GM19351 (cell line): ENCODE results near the gene IPO9.

Source experiments
- ATAC-seq: cut with Tn5 transposase; IDR thresholded peaks from one replicate; pipeline ENCODE4 v1.9.1; 2021; ENCODE audit warnings: mild to moderate bottlenecking, moderate library complexity; ENCODE audit not compliant: unreplicated experiment

IPO9 gene

DNA sequence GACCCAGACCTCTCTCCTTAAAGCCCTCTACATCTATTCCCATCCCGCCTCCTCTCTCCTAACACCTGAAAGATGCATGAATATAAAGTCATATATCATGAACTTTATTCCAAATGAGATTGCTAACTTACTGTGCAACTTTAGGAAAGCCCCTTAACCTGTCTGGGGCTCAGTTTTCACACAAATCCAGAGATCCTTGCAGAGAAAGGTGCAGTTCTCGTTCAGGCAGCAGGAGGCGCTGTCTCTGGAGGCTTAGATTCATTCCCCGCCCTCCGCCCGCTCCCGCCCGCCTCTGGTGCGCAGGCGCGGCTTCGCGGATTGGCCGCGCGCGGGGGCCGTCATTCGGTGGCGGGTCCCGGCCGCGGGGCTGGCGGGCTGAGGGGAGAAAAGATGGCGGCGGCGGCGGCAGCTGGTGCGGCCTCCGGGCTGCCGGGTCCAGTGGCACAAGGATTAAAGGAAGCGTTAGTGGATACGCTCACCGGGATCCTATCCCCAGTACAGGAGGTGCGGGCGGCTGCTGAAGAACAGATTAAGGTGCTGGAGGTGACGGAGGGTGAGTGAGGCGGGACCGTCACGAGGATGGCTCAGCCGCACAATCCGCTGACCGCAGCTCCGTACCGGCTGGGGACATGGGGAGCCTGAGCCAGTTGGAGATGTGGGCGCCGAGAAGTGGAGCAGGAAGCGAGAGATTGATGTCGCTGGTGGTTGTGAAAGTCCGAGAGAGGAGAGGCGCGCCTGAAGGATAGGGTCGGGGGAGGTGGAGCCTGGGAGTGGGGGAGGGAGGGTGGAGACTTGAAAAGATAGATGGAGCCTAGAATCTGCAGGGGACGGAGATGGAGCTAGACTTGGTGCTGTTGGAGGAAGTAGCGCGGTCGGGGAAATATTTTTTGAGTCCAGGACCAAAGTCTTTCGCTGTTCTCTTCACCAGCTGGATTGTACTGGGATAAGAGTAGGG is at the start of gene IPO9:
IPO9 (plus strand) TSS at position 338 of the 955 bp plus-strand sequence; CDS start at position 391, 53 bp downstream.
- peak; percentile 86 for ATAC-seq

DNA sequence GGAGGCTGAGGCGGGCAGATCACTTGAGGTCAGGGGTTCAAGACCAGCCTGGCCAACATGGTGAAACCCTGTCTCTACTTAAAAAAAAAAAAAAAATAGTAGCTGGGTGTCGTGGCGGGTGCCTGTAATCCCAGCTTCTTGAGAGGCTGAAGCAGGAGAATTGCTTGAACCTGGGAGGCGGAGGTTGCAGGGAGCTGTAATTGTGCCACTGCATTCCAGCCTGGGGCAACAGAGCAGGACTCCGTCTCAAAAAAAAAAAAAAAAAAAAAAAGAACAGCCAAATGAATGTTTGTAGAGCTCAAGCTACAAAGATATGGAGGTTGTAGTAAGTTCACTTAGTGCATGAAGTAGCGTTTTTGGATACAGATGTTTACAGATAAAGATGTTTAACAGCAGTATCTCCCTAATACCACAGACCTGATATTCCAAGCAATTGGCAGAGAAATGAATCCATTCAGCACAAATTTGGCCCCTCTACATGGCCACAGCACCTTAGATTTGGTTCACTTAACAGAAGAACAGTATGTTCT is 49.5 kb upstream of the IPO9 start:
- no peak for ATAC-seq

DNA sequence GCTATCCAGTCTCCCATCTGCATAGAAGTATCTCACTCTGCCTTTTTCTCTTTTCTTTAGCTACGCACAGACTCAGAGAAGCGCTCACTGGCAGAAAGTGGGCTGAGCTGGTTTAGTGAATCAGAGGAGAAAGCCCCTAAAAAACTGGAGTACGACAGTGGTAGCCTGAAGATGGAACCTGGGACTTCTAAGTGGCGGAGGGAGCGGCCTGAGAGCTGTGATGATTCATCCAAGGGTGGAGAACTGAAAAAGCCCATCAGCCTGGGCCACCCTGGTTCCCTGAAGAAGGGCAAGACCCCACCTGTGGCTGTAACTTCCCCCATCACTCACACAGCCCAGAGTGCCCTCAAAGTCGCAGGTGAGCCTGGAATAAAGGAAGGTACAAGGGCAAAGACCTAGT is 48.0 kb upstream of the IPO9 start:
- no peak for ATAC-seq

DNA sequence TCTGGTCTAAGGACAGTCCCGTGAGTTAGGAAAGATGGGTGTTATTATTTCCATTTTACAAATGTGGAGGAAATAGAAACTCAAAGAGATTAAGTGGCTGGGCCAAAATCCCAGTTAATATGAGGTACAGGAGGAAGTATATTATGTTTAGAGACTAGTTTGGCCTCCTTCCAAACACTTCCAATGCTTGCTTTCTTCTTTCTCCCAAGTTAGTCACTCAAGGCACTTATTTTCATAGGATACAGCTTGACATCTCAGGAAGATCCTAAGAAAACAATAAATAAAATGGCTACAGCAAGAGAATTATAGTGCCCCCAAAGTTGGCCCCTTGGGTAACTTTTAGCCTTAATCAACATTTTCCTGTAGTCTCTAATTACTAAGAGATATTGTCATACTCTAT is 47.5 kb upstream of the IPO9 start:
- ATAC-seq = no peak

DNA sequence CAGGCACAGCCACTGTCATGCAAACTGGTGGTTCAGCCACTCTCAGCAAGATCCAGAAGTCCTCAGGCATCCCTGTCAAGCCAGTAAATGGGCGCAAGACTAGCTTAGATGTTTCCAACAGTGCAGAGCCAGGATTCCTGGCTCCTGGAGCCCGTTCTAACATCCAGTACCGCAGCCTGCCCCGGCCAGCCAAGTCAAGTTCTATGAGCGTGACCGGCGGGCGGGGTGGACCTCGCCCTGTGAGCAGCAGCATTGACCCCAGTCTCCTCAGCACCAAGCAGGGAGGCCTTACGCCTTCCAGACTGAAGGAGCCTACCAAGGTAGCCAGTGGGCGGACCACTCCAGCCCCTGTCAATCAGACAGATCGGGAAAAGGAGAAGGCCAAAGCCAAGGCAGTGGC is 46.6 kb upstream of the IPO9 start:
- ATAC-seq = no peak

DNA sequence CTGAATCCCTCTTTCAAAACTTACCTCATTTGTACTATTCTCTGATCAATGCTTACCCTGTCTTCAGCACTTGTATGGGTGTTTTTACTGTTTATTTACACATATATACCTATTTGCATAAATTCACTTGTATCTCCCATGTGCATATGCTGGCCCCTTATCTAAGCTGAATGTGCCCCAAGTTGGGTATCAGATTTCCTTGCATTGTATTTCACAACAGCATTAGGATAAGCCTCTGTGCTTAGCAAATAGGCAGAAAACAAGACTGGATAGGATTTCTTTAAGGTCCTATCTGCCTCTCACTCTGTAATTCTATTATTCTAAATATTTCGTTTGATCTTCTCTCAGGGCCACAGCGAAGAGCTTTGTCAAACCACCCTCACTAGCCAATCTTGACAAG is 45.9 kb upstream of the IPO9 start:
- no peak for ATAC-seq

DNA sequence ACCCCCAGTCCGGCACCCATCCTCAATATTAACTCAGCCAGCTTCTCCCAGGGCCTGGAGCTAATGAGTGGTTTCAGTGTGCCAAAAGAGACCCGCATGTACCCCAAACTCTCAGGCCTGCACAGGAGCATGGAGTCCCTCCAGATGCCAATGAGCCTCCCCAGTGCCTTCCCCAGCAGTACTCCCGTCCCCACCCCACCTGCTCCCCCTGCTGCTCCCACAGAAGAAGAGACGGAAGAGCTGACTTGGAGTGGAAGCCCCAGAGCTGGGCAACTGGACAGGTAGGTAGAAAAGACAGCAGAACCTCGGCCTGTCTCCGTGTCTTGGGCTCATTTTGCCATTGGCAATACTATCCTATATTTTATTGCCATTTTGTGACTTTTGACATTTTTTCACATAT is 45.4 kb upstream of the IPO9 start:
- no peak for ATAC-seq

DNA sequence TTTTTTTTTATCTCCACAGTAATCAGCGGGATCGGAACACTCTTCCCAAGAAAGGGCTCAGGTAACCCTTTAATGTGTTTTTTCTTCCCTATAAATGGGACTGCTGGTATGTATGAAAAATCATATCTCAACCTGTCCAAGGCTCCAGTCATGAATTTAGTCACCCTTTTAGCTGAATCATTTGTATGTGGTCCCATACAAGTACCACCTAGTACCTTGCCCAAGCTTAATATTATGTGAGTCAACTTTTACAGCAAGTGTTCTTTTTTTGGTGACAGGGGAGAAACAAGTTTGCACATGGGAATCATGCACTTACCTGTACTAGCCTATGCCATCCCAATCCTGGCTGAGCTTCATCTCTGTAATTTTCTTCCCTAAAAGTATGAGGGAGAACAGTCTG is 43.7 kb upstream of the IPO9 start:
- no peak for ATAC-seq

DNA sequence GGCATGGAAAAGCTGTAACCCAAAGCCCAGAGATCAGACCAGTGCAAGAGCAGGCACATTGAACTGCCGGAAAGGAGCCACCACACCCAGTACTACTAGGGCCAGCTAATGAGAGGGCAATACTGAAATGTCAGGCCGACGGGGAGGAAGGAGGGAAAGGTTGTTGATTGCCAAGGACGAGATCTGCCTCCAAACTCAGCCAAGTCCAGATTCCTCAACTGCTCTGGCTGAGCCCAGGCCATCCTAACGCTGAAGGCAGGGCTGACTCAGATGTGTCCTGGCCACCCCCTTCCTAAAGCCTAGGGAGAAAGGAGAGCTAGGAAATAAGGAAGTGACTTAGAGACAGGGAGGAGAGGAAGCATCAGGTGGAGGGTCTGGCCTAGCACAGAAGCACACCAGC is 42.1 kb upstream of the IPO9 start:
- no peak for ATAC-seq

DNA sequence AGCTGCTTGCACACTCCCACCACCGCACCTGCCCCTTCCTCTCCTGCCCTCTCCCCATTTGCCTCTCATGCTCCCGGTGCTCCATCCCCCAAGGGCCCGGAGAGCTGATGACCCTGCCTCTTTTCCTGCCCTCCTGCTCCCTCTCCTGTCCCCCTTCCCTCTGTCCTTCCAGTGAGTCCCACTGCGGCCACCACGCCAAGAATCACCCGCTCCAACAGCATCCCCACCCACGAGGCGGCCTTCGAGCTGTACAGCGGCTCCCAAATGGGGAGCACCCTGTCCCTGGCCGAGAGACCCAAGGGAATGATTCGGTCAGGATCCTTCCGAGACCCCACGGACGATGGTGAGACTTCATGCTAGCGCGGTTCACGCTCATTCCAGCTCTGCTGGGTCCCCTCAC is 40.7 kb upstream of the IPO9 start:
- ATAC-seq = no peak

DNA sequence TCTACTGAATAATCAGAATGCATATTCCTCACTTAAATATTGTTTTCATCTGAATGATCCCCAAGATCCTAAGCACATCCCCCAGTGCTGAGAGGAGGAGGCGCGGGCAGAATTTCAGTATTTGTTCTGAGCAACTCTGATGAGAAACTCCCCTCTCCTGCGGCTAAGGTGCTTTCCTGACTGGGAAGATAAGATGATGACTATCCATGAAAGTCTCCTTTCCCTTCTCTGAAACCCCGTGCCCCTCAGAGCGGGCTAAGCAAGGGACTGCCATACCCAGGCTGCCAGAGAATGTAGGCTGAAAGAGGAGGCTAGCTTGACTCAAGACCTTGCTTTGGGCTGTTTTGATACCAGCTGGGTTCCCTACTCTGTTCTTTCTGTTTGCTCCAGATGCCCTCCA is 39.7 kb upstream of the IPO9 start:
- no peak for ATAC-seq

DNA sequence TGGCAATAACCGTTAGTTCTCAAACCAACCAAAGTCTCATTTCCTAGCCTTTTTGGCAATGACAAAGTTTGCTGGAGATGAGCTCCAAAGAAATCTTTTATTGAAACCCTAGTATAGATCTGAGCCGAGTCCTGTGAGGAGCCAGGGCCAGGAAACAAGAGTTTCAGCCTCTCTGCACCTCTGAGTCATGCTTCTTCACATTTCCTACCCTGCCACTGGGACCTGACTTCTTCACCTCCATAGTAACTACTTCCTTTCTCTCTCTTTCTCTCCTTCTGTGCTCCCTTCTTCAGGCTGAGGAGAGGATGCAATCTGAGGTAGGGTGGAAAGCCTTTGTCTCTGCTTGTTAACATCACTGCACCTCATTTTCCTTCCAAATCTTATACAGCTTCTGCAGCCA is 38.7 kb upstream of the IPO9 start:
- no peak for ATAC-seq

DNA sequence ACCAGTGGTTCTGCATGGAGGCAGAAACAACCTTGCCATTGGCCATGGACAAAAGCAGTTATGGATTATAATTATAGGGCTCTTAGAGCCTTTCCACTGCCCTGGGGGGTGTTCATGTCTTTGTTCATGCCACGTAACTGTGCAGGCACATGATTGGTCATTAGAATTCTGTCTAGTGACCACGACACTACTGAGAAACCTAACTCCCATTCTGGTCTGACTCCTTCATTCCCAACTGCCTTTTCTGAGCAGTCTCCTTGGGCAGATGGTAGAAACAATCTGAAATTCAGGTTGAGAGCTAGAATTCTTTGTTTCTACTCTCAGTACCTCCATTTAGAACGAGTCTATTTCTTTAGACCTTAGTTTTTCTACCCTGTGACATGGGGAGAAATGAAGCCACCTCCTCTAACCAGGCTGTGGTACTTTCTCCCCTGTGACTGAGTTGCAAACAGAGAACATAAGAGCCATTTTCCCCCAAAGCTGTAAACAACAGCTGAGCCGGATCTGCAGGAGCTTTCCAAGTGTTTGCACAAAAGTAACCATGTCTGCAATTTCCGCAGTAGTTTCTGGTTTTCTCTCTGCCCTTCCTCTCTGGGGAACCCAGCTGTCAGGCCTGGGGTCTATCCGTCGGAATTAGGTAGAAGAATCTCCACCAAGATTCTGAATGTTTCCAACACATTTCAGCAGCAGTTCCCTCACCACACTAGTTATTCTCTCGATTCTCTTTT is 37.7 kb upstream of the IPO9 start:
- ATAC-seq = no peak

DNA sequence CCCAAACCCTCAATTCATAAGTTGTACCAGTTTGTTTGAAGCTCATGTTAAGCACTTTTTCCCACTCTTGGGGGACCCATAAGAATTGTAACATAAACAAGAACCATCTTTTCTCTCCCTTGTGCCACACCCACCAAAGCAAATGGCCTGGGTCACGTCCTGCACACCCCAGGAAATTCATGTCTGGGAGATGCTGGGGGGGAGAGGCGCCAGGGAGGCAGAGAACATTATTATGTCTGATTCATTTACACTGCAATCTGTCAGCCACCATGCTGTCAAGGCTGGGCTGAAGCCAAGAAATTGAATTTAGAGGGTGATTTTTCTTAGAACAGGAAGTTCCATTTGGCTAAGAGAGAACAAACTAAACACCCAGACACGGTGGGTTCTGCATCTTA is 37.2 kb upstream of the IPO9 start:
- no peak for ATAC-seq

DNA sequence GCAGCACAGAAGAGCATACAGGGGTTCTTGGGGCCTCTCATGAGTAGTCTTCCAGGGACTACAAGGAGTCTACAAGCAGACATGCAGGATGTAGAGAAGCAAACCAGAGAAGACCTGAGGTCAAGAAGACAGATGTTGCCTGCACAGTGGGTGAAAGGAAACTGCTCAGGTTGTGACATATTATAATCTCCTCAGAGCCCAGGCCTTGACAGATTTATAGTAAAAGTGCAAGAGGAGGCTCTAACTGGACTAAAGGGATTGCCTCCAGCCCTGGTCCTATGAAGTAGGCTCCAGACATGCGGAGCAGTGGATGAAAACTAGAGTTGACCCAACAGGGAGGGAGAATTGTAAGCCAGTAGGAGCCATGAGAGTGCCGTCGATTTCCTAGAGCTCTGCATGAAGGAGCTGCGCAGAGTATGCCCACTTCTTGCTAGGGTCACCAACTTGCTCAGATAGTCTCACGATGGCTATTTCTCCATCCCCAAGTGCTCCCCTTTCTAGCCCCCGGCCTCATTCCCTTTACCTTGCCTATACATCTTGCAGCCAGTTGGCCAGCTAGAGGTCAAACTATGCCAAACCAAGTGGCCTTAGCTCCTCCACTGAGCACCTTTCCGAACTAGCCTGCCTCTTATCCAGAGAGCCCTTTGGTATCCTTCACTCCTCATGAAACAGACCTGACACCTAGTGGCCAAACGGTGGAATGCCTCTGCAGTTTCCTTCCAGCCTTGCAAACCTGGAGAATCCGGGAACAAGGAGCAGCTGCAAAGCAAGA is 36.2 kb upstream of the IPO9 start:
- no peak for ATAC-seq

DNA sequence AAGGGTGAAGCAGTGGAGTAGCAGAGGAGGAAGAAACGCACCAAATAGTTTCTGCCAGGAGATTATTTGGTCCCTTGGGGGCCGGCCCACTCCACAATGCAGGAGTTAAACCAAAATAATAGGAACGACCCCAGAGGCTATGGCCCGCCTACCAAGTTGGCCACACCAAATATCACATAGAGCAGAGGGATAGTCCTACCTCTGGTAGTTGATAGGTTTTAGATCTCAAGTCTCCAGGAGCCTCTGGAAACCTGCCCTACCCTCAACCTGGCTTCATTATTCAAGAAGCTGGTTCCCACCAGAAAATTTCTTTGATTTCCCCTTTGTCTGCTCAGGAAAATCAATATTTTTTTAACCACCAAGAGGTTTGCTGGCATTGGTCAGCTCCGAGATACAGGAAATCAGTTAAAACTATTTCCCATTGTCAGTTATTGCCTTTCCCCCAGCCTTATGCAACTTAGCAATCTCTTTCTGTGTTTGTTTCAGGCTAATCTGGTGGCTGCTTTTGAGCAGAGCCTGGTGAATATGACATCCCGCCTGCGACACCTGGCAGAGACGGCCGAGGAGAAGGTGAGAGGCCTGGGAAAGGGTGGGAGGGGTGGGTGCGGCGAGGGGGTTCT is 35.5 kb upstream of the IPO9 start:
- no peak for ATAC-seq

DNA sequence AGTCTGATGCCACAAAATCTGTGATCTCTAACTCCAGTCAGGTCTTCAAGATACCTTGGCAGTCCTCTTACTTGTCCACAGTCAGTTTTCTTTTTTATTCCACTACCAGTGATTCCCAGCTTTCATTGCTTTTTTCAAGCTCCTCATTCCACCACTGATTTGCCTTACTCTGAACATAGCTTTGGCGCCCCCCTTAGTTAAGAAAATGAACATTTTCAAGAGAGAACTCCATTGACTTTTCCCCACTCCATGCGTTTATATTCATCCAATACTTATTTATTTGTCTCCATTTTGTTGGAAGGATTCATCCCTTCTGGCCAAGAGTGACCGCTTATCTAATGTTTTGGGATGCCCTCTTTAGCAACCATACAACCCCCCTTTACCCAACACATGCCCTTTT is 33.9 kb upstream of the IPO9 start:
- ATAC-seq = no peak

DNA sequence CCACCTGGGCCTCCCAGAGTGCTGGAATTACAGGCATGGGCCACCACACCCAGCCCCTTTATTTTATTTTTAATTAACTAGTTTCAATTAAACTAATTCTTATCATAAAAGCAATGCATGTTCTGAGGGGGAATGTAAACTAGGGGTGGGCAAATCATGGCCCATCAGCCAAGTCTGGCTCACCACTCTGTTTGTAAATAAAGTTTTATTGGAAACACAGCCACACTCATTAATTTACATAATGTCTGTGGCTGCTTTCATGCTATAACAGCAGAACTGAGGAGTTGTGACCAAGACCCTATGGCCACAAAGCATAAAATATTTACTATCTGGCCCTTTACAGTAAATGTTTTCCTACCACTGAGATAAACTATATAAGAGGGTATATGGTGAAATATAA is 28.7 kb upstream of the IPO9 start:
- ATAC-seq = no peak

DNA sequence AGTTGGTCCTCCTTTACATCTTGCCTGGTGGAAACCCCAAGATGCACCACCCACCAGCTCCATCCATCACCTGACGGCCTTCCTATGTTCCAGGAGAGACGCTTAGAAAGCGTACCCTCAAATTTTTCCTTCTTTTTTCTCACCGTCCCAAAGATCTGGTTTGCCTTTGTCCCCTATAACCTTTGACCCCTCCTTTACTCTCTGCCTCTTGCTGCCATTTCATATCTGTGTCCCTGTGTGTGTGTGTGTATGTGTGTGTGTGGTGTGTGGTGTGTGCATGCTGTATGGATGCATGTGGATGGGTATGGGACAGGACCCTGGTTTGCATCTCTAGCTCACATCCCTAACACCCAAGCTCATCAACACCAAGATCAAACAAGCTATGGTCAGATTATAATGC is 22.2 kb upstream of the IPO9 start:
- no peak for ATAC-seq

DNA sequence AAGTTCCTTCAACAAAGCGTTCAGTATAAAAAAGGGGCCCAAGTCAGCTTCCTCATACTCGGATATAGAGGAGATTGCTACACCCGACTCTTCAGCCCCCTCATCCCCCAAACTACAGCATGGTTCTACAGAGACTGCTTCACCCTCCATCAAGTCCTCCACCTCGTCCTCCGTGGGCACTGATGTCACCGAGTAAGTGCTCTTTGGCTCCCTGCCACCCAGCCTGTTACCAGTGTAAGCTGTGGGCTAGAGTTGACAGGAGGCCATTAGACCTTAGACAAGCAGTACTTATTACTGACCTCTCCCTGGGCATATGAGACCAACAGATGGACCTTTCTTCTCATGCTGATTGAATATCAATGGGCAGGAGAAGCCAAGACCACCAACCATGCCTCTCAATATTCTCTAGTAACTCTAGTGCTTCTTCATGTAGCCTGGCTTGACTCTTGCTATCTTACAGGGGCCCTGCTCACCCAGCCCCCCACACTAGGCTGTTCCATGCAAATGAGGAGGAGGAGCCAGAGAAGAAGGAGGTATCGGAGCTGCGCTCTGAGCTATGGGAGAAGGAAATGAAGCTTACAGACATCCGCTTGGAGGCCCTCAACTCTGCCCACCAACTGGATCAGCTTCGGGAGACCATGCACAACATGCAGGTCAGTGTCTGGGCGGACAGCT is 20.9 kb upstream of the IPO9 start:
- no peak for ATAC-seq
